PC-9 (cell line): ENCODE measurements around the gene NAGPA. TPM values are rescaled to one million over a fixed set of nuclear protein-coding genes. Genes with fewer than 3 reads are reported as not detected.

Experiments used
- BruUV-seq: library from RNA; stranded (reverse); fragments of 400-500 nt; replicated peaks from 2 replicates; lab custom pipeline; 2021; lab: Mats Ljungman, UMichigan
- CTCF ChIA-PET: fragments of 300-600 bp; sonication (Branson Sonifier 250); formaldehyde crosslinking; loops from one replicate; lab custom pipeline; 2022; ENCODE audit warnings: antibody characterized with exemption; lab: Charles Lee
- POLR2A ChIA-PET: fragments of 300-600 bp; sonication (Branson Sonifier 250); formaldehyde crosslinking; loops from one replicate; lab custom pipeline; 2022; ENCODE audit warnings: antibody characterized with exemption; ENCODE audit not compliant: unreplicated experiment; lab: Charles Lee
- DNase-seq, 2 experiments: peaks; one replicate each; pipeline versions ENCODE4 v3.0.0 to v3.0.0-alpha.2; 2015 to 2022; ENCODE audit warnings: mixed read lengths in 1 of 2
- H2AFZ ChIP-seq: fragments of 200-600 bp; sonication (generic); 2 replicates; pipeline ENCODE4 v1.8.1; 2017; ENCODE audit warnings: antibody characterized with exemption
- H3F3A ChIP-seq: fragments of 200-600 bp; sonication (generic); 2 replicates; pipeline ENCODE4 v1.8.1; 2017; ENCODE audit warnings: antibody characterized with exemption, mild to moderate bottlenecking, low read depth; ENCODE audit not compliant: insufficient read depth
- H3K27ac ChIP-seq: fragments of 200-600 bp; sonication (generic); 2 replicates; pipeline ENCODE4 v1.6.1; 2016; ENCODE audit warnings: mixed run types
- H3K27me3 ChIP-seq: fragments of 200-600 bp; sonication (generic); 2 replicates; pipeline ENCODE4 v1.6.1; 2016; ENCODE audit warnings: low read depth, mixed run types; ENCODE audit not compliant: insufficient read depth
- H3K36me3 ChIP-seq: fragments of 200-600 bp; sonication (generic); 2 replicates; pipeline ENCODE4 v1.6.1; 2016; ENCODE audit warnings: low read depth, mixed run types
- H3K4me1 ChIP-seq: fragments of 200-600 bp; sonication (generic); replicated peaks from 2 replicates; pipeline ENCODE4 v1.6.1; 2016; ENCODE audit warnings: mixed run types; ENCODE audit not compliant: insufficient read depth
- H3K4me2 ChIP-seq: fragments of 200-600 bp; sonication (generic); 2 replicates; pipeline ENCODE4 v1.6.1; 2017; ENCODE audit warnings: mixed run types
- H3K4me3 ChIP-seq: fragments of 200-600 bp; sonication (generic); 2 replicates; pipeline ENCODE4 v1.6.1; 2016; ENCODE audit warnings: mixed run types
- H3K79me2 ChIP-seq: fragments of 200-600 bp; sonication (generic); 2 replicates; pipeline ENCODE4 v1.6.1; 2017; ENCODE audit warnings: low read depth, mixed run types
- H3K9me2 ChIP-seq: fragments of 200-600 bp; sonication (generic); 2 replicates; pipeline ENCODE4 v1.8.1; 2017; ENCODE audit warnings: mild to moderate bottlenecking; ENCODE audit not compliant: insufficient read depth
- H3K9me3 ChIP-seq: fragments of 200-600 bp; sonication (generic); 2 replicates; pipeline ENCODE4 v1.8.1; 2016; ENCODE audit warnings: low read depth; ENCODE audit not compliant: insufficient read depth
- H4K20me1 ChIP-seq: fragments of 200-600 bp; sonication (generic); 2 replicates; pipeline ENCODE4 v1.8.1; 2017; ENCODE audit not compliant: insufficient read depth
- CTCF ChIP-seq: fragments of 200-600 bp; sonication (generic); conservative IDR thresholded peaks from 2 replicates; pipeline ENCODE4 v1.6.1; 2017; ENCODE audit warnings: mixed run types, antibody characterized with exemption, mild to moderate bottlenecking, moderate library complexity
- EZH2 ChIP-seq: fragments of 200-600 bp; sonication (generic); IDR thresholded peaks from 2 replicates; pipeline ENCODE4 v1.8.0; 2017; ENCODE audit warnings: antibody characterized with exemption, low read depth
- intact Hi-C: fragments of 100-400 bp; cut with micrococcal nuclease; formaldehyde crosslinking; loops from one replicate; pipeline ENCODE4 v1.10.0; 2022; ENCODE audit not compliant: unreplicated experiment
- total RNA-seq: library from RNA; stranded (reverse); gene quantifications from 2 replicates; pipeline ENCODE4 v1.2.3, GENCODE V29; 2021

Gene NAGPA
- total RNA-seq, 1 experiment from 2014 or later = 20.6 TPM

- TF ChIP-seq CTCF (no peak), EZH2 (no peak)
- intact Hi-C loops = no loop called here
- H3K27ac ChIP-seq = no peak overlapping the region
- peaks cover 52% of the 10 kb centered on the region for H3K27me3 ChIP-seq
- BruUV-seq = no TSS peak
- ChIA-PET CTCF (interaction anchor here (0.5 kb wide), 1 partner anchor 83 kb away, joined by 3 read pairs; the partner anchor contains the start of gene ALG1), POLR2A (no interaction called here)
- H3K4me1 ChIP-seq = no peaks in the 10 kb centered on the region
- no peak for DNase-seq
- no peaks in the 10 kb centered on the region for H4K20me1 ChIP-seq
- peaks cover 4% of the 10 kb centered on the region; the same call in 1 of the 2 replicates for H3K9me3 ChIP-seq
- no peaks in the 10 kb centered on the region for H3F3A ChIP-seq
- no peaks in the 10 kb centered on the region for H3K79me2 ChIP-seq
- H3K4me2 ChIP-seq = no peak overlapping the region
- no peaks in the 10 kb centered on the region for H3K36me3 ChIP-seq
- no peak overlapping the region for H2AFZ ChIP-seq
- no peaks in the 10 kb centered on the region for H3K9me2 ChIP-seq
- no peak overlapping the region for H3K4me3 ChIP-seq
Measured at GRCh38 chr16:4988647-4989046, 45.1 kb downstream of the NAGPA start.

- Histone ChIP-seq H4K20me1 (no peaks in the 10 kb centered on the region), H3K9me3 (peaks cover 4% of the 10 kb centered on the region; the same call in 1 of the 2 replicates), H3K27ac (no peak overlapping the region), H3K79me2 (no peaks in the 10 kb centered on the region), H3K36me3 (no peaks in the 10 kb centered on the region), H3K27me3 (peaks cover 48% of the 10 kb centered on the region), H3F3A (no peaks in the 10 kb centered on the region), H3K4me2 (no peak overlapping the region), H2AFZ (no peak overlapping the region), H3K4me3 (no peak overlapping the region), H3K9me2 (no peaks in the 10 kb centered on the region), H3K4me1 (no peaks in the 10 kb centered on the region)
- ChIA-PET CTCF (no interaction called here), POLR2A (no interaction called here)
- TF ChIP-seq EZH2 (no peak), CTCF (no peak)
- no TSS peak for BruUV-seq
- intact Hi-C loops = no loop called here
- no peak for DNase-seq
Measured at GRCh38 chr16:4987580-4988374, 46.0 kb downstream of the NAGPA start.

GRCh38 chr16:4987250-4987579, 46.5 kb downstream of the NAGPA start:
- no peaks in the 10 kb centered on the region for H3K4me1 ChIP-seq
- peaks cover 47% of the 10 kb centered on the region for H3K27me3 ChIP-seq
- H3K4me2 ChIP-seq = no peak overlapping the region
- H3K36me3 ChIP-seq = no peaks in the 10 kb centered on the region
- intact Hi-C loops = no loop called here
- ChIA-PET POLR2A (no interaction called here), CTCF (no interaction called here)
- H3K9me2 ChIP-seq = no peaks in the 10 kb centered on the region
- DNase-seq = no peak
- no peaks in the 10 kb centered on the region for H4K20me1 ChIP-seq
- no peak overlapping the region for H2AFZ ChIP-seq
- no peak overlapping the region for H3K4me3 ChIP-seq
- peaks cover 4% of the 10 kb centered on the region; the same call in 1 of the 2 replicates for H3K9me3 ChIP-seq
- no peak for TF ChIP-seq EZH2
- TF ChIP-seq CTCF = no peak
- no peaks in the 10 kb centered on the region for H3K79me2 ChIP-seq
- no peak overlapping the region for H3K27ac ChIP-seq
- no TSS peak for BruUV-seq
- H3F3A ChIP-seq = no peaks in the 10 kb centered on the region
